Smooth muscle cell (in vitro differentiated cells): ENCODE data around the gene S100A11. TPM values are rescaled to one million over a fixed set of nuclear protein-coding genes. Genes with fewer than 3 reads are reported as not detected.

ENCODE experiments used
- DNase-seq: peaks from one replicate; lab custom pipeline; 2025; ENCODE audit not compliant: unreplicated experiment; lab: John Stamatoyannopoulos, UW
- H2AFZ ChIP-seq: fragments of 200-600 bp; sonication (generic); 2 replicates; pipeline ENCODE4 v1.6.0; 2016; ENCODE audit warnings: antibody characterized with exemption, low read depth, mild to moderate bottlenecking
- H3F3A ChIP-seq: fragments of 200-600 bp; sonication (generic); 2 replicates; pipeline ENCODE4 v1.6.0; 2017; ENCODE audit warnings: antibody characterized with exemption, low read depth
- H3K27ac ChIP-seq: fragments of 200-600 bp; sonication (generic); 2 replicates; pipeline ENCODE4 v1.5.1; 2016; ENCODE audit warnings: low read depth, mild to moderate bottlenecking
- H3K27me3 ChIP-seq: fragments of 200-600 bp; sonication (generic); 2 replicates; pipeline ENCODE4 v1.6.1; 2016; ENCODE audit warnings: low read depth, mild to moderate bottlenecking
- H3K36me3 ChIP-seq: fragments of 200-600 bp; sonication (generic); 2 replicates; pipeline ENCODE4 v1.5.1; 2016; ENCODE audit warnings: low read depth
- H3K4me1 ChIP-seq: fragments of 200-600 bp; sonication (generic); 2 replicates; pipeline ENCODE4 v1.5.1; 2016; ENCODE audit warnings: low read depth
- H3K4me2 ChIP-seq: fragments of 200-600 bp; sonication (generic); 2 replicates; pipeline ENCODE4 v1.6.0; 2016; ENCODE audit warnings: mild to moderate bottlenecking
- H3K4me3 ChIP-seq: fragments of 200-600 bp; sonication (generic); 2 replicates; pipeline ENCODE4 v1.5.1; 2016; ENCODE audit warnings: mild to moderate bottlenecking
- H3K79me2 ChIP-seq: fragments of 200-600 bp; sonication (generic); 2 replicates; pipeline ENCODE4 v1.6.0; 2016; ENCODE audit warnings: low read depth, mild to moderate bottlenecking
- H3K9ac ChIP-seq: fragments of 200-600 bp; sonication (generic); 2 replicates; pipeline ENCODE4 v1.6.0; 2016; ENCODE audit warnings: low read depth
- H3K9me3 ChIP-seq: fragments of 200-600 bp; sonication (generic); replicated peaks from 2 replicates; pipeline ENCODE4 v1.5.1; 2016; ENCODE audit warnings: low read depth
- H4K20me1 ChIP-seq: fragments of 200-600 bp; sonication (generic); 2 replicates; pipeline ENCODE4 v1.6.0; 2016; ENCODE audit warnings: low read depth
- WGBS: methylation state at CpG from one replicate; pipeline ENCODE4 v1.1.7; 2016; ENCODE audit warnings: low lambda C conversion rate; 5-methylcytosine and 5-hydroxymethylcytosine counted together
- polyA plus RNA-seq: library from polyadenylated mRNA; unstranded; fragments of >200 nt; fragmentation: Nextera tagmentation; extraction: Ambion mirVana; gene quantifications from 2 replicates; pipeline ENCODE4 v1.2.1, GENCODE V29; 2016
- total RNA-seq: library from RNA; depleted of rRNA; stranded (reverse); fragments of >200 nt; gene quantifications from 2 replicates; pipeline ENCODE4 v1.2.3, GENCODE V29; 2014
- TF ChIP-seq, protein P1 (sequence below): fragments of 200-600 bp; sonication (generic); IDR thresholded peaks from 2 replicates; pipeline ENCODE4 v1.5.1; 2017; ENCODE audit warnings: borderline replicate concordance, mild to moderate bottlenecking, antibody characterized with exemption; ENCODE audit not compliant: insufficient read depth, poor library complexity, severe bottlenecking

Gene S100A11
- total and polyA plus RNA-seq, 2 experiments from 2014 or later = 1,481 to 2,824 TPM

DNA sequence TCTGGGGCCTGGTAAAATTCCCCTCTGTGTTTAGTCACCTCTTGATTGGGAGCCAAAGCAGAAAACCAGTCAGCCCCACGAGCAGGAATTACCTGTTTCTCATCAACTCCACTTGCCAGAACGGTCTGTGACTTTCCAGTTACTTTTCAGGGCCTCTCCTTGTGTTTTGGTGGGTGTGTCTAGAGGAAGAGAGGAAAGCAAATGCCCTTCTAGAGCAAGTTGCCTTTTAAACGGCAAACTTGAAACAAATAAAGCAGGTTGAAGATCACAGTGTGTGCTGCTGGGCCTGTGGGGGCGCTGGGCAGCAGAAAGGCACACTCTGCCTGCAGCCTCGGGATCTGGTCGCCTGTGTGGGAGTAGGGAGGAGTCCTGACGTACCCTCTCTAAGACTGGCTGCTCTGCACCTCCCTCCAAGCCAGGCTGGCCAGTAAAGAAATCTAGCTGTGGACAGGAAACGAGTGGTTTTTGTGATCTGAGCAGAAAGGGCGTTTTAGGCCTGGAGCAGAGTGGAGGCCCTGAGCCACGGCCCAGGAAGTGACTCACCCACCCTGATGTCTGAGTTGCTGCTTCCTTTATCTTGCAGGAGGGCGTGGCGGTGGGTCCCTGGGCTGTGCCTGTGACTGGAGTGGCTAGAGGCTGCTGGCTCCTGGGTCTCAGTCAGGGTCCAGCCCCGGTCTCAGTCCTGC lies 11.1 kb upstream of the S100A11 start:
- 0% methylated on average over 13 of the region's 13 CpGs for WGBS
- Histone ChIP-seq H3K27ac (peak overlapping the region; percentile 99), H2AFZ (peak overlapping the region; percentile 48), H3K4me1 (peaks cover 14% of the 10 kb centered on the region), H3F3A (peaks cover 26% of the 10 kb centered on the region), H3K36me3 (no peaks in the 10 kb centered on the region), H3K79me2 (no peaks in the 10 kb centered on the region), H3K9ac (peak overlapping the region; percentile 84), H3K4me2 (peak overlapping the region; percentile 79), H3K4me3 (peak overlapping the region; percentile 27), H3K9me3 (no peaks in the 10 kb centered on the region), H4K20me1 (no peaks in the 10 kb centered on the region), H3K27me3 (no peaks in the 10 kb centered on the region)
- peak; percentile 91 for DNase-seq
- TF ChIP-seq, protein P1, sequence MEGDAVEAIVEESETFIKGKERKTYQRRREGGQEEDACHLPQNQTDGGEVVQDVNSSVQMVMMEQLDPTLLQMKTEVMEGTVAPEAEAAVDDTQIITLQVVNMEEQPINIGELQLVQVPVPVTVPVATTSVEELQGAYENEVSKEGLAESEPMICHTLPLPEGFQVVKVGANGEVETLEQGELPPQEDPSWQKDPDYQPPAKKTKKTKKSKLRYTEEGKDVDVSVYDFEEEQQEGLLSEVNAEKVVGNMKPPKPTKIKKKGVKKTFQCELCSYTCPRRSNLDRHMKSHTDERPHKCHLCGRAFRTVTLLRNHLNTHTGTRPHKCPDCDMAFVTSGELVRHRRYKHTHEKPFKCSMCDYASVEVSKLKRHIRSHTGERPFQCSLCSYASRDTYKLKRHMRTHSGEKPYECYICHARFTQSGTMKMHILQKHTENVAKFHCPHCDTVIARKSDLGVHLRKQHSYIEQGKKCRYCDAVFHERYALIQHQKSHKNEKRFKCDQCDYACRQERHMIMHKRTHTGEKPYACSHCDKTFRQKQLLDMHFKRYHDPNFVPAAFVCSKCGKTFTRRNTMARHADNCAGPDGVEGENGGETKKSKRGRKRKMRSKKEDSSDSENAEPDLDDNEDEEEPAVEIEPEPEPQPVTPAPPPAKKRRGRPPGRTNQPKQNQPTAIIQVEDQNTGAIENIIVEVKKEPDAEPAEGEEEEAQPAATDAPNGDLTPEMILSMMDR = peak; percentile 39

DNA sequence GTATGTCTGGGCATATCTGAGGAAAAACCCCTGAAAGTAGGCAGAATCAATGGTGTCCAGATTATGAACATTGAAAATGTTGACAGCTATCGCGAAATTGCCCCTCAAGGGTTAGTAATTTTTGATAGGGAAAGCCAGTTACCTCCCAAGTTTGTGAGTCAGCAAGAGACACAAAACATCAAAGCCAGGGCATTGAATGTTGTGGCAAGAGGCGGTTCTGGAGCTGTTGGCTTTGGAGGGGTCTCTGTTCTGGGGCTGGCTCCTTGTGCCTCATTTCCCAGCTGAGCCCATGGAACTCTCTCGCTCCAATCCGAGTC lies 10.6 kb upstream of the S100A11 start:
- no peaks in the 10 kb centered on the region for H3K27me3 ChIP-seq
- H3K4me1 ChIP-seq = peaks cover 14% of the 10 kb centered on the region
- no peak for DNase-seq
- TF ChIP-seq, protein P1 = no peak
- no peaks in the 10 kb centered on the region for H3K36me3 ChIP-seq
- peak overlapping the region; percentile 48 for H2AFZ ChIP-seq
- H3K9me3 ChIP-seq = no peaks in the 10 kb centered on the region
- no peaks in the 10 kb centered on the region for H3K79me2 ChIP-seq
- peak overlapping the region; percentile 99 for H3K27ac ChIP-seq
- H4K20me1 ChIP-seq = no peaks in the 10 kb centered on the region
- H3K9ac ChIP-seq = peak overlapping the region; percentile 84
- H3F3A ChIP-seq = peaks cover 26% of the 10 kb centered on the region
- H3K4me3 ChIP-seq = peak overlapping the region; percentile 22
- peak overlapping the region; percentile 79 for H3K4me2 ChIP-seq
- WGBS = 17% methylated on average over 5 of the region's 5 CpGs

DNA sequence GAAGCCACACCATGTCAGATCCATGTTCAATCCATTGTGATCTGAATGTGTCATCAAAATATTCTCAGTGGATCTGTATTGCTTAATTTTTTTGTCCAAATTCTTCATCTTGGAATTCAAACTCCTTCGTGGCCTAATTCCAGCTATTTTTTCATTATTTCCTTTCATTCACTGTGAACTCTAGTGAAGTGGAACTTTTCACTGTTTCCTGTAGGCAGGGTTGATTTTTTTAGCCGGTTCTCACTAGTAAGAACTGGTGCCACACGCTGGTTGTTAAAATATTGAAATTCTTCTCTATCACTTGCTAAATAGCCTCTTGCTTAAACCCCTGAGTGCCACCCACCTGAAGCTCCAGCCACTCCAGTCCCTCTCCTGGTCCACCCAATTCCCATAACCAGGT lies 7.6 kb upstream of the S100A11 start:
- H3K4me3 ChIP-seq = no peak overlapping the region
- peaks cover 24% of the 10 kb centered on the region for H3F3A ChIP-seq
- H3K4me1 ChIP-seq = peaks cover 14% of the 10 kb centered on the region
- no peaks in the 10 kb centered on the region for H4K20me1 ChIP-seq
- TF ChIP-seq, protein P1 = no peak
- H3K9ac ChIP-seq = no peak overlapping the region
- no peak overlapping the region for H3K27ac ChIP-seq
- WGBS = 57% methylated on average over 3 of the region's 3 CpGs
- H2AFZ ChIP-seq = no peak overlapping the region
- H3K9me3 ChIP-seq = no peaks in the 10 kb centered on the region
- no peaks in the 10 kb centered on the region for H3K79me2 ChIP-seq
- DNase-seq = no peak
- no peaks in the 10 kb centered on the region for H3K27me3 ChIP-seq
- no peaks in the 10 kb centered on the region for H3K36me3 ChIP-seq
- H3K4me2 ChIP-seq = no peak overlapping the region

DNA sequence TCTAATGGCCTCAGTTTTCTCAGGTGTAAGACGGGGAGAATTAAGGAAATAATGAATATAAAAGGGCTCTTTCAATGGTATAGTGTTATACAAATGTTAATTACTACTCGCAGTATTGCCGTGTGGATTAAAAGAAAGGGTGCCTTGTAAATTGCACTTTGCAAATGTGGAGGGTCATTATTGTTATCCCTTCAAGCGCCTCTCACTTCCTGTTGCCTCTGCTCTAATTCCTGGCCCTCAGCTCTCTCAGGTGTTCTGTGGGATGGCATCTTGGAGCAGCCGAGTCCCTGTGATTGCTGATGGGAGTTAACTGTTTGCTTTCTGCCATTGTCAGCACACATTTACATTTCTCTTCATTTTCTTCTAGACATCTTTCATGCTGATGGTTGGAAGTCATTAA lies 7.1 kb upstream of the S100A11 start:
- H3F3A ChIP-seq = peaks cover 22% of the 10 kb centered on the region
- H3K4me3 ChIP-seq = no peak overlapping the region
- peaks cover 13% of the 10 kb centered on the region for H3K4me1 ChIP-seq
- 43% methylated on average over 5 of the region's 5 CpGs for WGBS
- no peaks in the 10 kb centered on the region for H3K36me3 ChIP-seq
- H4K20me1 ChIP-seq = no peaks in the 10 kb centered on the region
- H3K9me3 ChIP-seq = no peaks in the 10 kb centered on the region
- no peaks in the 10 kb centered on the region for H3K27me3 ChIP-seq
- TF ChIP-seq, protein P1 = no peak
- no peaks in the 10 kb centered on the region for H3K79me2 ChIP-seq
- no peak overlapping the region for H3K9ac ChIP-seq
- no peak overlapping the region for H3K4me2 ChIP-seq
- no peak for DNase-seq
- H2AFZ ChIP-seq = no peak overlapping the region
- H3K27ac ChIP-seq = no peak overlapping the region
